Epidermal melanocyte (primary cell): ENCODE data around the gene ADGRL1.

Experiments
- DNase-seq: peaks from one replicate; pipeline ENCODE4 v3.0.0; 2011; ENCODE audit warnings: low spot score; ENCODE audit not compliant: insufficient read length

ADGRL1 gene

DNA sequence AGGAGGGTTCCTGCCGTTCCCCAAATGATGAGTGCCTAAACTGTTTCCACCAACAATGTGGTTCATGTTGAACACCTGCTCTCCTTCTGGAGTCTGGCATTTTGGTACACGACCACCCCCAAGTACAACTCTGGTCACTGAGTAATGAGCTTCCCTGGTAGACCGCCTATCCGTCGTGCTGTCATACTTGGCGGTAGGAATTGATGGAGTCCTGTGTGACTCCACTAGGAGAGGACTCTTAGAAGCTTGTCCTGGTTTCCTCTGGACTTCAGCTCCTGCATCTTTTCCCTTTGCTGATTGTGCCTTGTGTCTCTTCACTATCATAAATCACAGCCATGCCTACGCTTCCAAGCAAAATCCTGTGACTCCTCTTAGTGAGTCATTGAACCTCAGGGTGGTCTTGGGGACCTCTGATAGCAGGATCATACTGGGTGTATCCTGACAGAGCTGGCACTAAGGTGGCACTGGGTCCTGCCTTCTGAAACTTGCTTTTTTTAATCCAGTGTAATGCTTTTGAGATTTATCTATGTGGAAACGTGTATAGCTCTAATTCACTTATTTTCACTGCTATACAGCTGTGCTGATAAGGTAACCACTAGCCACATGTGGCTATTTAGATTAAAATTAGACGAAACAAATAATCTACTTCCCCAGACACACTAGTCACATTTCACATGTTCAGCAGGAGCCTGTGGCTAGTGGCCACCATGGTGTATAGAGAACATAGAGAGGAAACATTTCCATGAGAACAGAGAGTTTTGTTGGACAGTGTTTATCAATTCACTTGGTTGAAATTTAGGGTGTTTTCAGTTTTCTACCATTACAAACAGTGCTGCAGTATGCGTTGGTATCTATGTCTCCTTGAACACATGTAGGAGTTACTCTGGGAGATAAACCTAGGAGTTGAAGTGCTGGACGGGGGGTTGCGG lies 63.4 kb downstream of the ADGRL1 start:
- DNase-seq = no peak

DNA sequence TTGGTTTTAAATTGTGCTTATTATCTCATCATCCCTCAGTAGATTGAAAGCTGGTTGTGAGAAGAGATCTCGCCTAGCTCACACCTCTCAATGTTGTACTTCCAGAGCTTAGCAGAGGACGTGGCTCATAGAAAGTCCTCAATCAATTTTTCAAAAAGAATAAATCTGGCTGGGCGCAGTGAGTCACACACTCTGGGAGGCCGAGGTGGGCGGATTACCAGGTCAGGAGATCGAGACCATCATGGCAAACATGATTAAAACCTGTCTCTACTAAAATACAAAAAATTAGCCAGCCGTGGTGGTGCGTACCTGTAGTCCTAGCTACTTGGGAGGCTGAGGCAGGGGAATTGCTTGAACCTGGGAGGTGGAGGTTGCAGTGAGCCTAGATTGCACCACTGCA lies 64.9 kb downstream of the ADGRL1 start:
- no peak for DNase-seq

DNA sequence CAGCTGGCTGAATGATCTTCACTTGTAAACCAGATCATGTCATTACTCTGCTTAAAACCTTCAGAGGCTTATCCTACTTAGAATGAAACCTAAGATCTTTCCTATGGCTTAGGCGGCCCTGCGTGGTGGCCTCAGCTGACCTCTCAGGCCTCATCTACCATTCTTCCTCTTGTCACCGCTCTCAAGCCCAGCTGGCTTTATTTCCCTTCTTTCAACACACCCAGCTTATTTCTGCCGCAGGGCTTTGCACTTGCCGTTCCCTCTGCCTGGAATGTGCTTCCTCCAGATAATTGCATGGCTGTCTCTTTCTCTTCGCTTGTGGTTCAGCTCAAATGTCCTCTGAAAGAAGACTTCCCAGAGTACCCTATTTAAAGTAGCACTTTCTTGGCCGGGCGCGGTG lies 66.0 kb downstream of the ADGRL1 start:
- no peak for DNase-seq

DNA sequence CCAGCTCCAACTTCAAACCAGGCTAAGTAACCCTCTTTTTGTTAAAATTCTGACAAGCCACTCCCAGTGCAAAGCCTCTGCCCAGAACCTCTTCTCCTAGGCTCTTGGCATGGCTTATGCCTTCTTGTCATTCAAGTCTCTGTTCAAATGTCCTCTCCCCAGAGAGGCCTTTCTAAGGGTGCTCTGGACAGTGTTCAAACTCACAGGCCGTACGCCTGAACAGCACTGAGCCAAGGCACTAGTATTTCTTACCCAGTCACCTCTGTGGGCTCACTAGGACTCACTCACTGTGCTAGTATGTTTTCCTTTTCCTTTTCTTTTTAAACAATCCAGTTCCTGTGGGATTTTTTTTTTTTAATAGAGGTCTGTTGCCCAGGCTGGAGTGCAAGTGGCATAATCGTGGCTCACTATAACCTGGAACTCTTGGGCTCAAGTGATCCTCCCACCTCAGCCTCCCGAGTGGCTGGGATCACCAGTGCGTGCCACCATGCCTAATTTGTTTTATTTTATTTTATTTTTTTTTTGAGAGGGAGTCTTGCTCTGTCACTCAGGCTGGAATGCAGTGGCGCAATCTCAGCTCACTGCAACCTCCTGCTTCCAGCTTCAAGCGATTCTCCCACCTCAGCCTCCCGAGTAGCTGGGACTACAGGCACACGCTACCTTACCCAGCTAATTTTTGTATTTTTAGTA lies 67.2 kb downstream of the ADGRL1 start:
- no peak for DNase-seq

DNA sequence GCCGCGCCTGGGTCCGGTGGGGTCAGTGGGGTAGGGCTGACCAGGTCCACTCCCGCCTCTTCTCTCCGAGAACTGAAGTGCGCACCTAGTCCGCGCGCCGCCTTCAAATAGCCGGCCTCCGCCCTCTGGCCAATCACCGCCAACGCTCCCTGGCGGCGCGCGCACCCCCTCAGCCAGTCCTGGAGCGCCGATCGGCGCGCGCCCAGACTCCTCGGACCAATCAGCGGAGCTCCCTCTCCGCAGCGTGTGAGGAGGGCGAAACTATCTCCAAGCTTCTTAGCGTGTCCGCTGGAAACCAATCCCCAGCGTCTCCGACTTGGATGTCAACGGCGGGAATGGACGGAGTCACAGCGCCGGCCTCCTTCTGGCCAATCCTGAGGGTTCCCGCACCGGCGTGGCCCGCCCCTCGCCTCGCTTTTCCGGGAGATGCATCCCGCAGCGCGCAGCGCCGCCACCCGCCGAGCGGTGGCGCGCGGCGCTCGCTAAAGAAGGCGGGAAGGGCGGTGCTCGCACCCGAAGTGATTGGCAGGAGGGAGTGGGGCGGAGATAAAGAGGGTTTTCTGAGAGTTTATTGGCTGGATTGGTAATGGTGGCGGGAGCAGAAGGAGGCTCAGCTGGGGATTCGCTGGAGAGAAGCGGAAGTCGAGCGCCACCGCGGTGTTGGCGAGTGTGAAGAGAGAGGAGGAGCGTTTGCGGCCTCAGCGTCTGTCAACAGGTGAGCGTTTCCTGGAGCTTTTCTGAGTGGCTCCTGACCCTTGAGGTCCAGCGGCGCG lies 69.3 kb downstream of the ADGRL1 start, which contains the start of gene ASF1B:
Gene ASF1B, minus strand, starts transcription at position 81 of the 773 bp plus-strand sequence. CDS start 133 bp downstream, outside the sequence.
- peak; percentile 97 for DNase-seq

DNA sequence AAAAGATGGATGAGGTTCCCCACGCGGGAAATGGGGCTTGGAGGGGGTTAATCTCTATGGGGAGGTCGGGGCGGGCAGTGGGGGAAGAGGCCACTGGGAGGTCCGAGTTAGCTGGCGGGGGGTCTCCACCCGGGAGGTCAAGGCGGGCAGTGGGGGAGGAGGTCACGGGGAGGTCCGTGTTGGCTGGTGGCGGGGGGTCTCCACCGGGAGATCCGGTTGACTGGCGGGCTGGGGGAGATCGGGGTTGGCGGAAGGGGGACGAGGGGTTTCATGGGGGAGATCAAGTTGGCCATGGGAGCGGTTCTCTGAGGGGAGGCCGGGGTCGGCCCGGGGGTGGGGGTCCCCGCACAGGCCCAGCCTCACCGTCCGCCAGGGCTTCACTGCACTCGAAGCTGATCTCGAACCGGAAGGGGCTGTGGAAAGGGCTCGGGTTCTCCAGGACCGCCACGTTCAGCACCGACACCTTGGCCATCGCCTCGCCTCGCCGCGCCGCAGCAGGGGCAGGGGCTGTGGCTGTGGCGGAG lies 69.9 kb downstream of the ADGRL1 start:
- DNase-seq = no peak

DNA sequence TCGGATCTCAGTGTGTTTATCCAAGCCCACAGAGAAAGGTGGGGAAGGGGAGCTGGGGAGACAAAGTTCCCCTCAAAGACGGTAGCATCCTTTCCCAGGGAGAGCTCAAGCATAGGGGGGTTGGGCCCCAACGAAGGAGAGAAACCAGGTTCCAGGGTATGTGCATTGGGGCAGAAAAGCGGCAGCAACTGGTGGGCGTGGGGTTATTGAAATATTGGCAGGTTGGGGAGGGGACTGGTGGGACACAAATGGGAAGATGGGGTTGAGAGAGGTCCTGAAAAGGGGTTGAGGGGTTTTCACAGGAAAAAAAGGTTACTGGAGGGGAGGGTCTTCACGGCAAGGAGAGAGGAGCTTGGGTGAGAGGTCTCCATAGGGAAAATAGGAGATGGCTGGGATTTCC lies 70.6 kb downstream of the ADGRL1 start:
- no peak for DNase-seq

DNA sequence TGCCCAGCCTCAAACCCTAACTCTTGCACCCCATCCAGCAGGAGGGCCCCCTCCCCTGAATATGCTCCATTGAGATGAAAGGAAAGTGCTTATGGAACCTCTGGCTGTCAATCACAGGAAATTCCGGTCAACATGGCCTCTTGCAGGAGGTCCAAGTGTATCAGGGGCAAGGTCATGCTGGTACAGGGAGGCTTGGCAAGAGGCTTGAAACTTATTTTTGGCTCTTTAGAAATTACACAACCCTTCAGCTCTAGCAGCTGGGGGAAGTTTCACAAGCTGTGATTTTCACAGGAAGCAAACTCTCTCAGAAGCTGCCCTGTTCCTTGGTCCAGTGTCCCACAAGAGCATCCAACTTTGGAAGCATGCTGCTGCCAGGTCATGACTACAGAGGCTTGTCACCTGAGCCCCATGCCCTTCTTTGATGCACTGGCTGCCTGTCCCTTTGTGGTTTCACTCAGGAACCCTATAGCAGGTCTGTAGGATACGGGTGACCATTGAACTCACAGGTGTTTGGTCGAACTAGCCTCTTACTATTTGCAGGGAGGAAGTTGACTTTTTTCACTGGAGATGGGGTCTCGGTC lies 78.0 kb downstream of the ADGRL1 start:
- DNase-seq = no peak

DNA sequence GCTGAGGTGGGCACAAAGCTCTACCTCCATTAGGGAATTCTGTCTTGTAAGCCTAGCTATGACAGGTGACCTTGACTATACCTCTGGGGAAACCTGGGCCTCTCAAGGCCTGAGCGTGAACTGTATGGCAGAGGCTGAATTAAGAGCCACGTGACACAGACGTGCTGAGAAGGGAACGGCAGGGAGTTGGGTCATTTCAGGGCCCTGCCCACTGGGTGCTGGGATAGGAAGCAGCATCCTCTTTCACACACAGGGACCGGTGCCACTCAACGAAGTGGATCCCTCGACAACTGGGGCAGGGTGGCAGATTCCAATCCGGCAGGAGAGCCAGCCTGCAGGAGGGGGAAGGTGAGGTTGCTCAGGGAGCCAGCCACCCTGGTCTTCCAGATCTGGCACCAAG lies 78.8 kb downstream of the ADGRL1 start:
- no peak for DNase-seq

DNA sequence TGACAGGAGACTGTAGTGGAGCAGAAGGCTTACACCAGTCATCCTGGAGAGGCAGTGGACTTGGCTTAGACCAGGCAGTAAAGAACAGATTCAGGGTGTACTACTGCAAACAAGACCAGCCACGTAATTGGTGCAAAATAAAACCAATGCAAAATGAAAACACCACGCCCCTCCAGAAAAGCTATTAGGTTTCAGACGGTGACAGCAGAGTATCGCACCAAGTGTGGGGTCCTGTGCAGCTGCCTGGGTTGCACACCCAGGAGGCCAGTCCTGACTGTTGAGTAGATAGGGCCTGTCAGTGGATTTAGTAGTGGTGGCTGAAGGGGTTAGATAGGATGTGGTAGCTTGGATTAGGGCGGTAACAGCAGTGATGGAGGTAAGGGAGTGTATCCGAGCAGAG lies 83.0 kb downstream of the ADGRL1 start:
- no peak for DNase-seq

DNA sequence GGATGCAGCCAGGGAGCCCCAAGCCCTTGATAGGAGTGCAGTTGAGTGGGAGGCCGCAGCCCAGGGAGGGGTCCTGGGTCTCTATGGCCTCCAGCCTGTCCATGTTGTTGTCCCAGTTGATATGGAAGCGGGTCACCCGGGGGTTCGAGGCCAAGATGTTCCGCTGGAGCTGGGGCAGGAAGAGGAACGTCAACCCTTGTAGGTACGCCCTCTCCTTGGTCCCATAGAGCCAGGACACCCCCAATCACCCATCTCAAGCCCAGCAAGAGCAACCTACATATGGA lies 85.5 kb downstream of the ADGRL1 start:
- DNase-seq = no peak

DNA sequence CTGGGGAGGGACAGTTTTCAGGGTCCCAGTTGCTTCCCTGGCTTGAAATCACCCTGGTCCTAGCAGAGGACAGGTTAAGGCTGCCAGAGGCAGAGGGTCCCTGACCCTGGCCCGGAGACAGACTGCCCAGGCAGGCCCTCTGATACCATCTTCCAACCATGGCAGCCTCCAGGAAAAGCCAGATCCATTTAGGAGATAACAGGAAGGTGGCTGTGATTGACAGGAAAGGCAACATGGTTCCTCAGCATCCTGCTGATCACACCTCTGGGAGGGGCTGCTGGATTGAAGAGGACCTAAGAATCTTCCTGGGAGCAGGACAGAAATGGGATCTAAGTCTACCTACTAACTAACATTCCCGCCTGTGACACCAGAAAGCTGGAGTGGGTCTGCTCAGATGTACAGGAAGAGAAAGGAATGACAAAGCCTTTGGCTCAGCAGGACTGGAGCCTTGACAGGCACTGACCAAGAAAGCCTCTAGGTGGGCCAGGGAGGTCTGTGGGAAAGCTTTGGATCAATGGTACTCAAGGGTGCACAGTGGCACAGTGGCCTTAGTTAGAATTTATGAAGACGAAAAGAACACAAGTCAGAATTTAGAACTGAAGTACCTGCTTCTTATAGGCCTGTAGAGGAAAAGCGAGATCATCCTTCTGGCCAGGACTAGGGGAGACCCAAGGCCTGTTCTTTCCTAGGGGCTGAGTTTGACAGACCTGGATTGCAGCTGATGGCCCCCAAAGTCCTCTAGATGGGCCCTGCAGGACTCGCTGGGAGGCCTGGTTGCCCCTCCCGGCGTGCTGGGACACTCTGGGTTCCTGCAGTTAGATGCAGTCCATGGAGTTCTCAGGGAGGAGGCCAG lies 86.1 kb downstream of the ADGRL1 start:
- no peak for DNase-seq

DNA sequence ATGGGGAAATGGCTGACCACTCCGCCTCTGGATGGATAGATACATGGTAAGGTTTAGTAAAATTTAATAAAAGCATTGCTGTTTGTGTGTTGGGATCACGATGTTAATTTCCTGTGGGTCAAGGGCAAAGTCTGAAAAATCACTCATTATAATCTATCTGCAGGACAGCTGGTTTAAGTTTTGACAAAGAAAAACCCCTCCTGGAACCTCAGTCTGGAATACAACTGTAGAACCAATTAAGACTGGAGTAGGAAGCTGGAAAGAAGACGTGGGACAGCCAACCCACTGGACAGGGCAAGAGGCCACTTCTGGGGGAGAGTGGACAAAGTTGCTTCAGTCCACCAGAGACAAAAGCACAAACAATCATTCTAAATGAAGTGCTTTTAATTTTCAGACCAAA lies 86.8 kb downstream of the ADGRL1 start:
- DNase-seq = no peak

DNA sequence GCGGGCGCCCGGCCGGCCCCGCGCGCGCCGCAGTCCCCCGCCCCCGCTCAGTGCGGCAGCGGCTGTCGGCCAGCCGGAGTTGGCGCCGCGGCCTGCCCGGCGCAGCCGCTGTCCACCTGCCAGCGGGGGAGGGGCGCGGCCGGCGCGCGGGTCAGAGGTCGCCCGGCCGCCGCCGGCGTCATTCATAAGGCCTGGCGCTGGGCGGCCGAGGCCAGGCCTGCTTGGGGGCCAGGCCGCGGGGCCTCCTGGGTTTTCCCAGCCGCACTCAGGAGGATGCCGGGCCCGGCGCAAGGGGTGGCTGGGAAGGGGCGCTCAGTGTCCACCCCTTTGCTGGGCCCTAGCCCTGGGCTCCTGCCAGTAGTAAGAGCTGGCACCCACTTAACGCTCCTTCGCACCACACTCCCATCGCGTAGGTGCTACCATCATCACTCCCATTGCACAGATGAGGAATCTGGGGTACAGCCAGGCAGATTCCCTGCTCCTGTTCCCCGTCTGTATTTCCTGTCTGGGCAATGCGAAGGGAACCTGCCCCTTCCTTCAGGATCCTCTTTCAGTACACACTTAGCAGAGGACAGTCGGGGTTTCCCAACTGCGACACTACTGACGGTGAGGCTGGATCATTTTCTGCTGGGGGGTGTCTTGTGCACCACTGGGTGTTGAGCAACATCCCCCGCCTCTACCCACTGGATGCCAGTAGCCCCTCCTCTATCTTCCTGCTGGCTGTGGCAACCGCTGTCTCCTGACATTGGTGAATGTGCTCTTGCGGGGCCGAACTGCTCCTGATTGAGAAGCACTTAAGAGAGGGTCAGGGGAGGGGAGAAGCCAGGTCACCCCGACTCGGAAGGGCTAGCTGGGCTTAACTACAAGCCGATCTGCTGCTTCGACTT lies 87.6 kb downstream of the ADGRL1 start:
- no peak for DNase-seq

DNA sequence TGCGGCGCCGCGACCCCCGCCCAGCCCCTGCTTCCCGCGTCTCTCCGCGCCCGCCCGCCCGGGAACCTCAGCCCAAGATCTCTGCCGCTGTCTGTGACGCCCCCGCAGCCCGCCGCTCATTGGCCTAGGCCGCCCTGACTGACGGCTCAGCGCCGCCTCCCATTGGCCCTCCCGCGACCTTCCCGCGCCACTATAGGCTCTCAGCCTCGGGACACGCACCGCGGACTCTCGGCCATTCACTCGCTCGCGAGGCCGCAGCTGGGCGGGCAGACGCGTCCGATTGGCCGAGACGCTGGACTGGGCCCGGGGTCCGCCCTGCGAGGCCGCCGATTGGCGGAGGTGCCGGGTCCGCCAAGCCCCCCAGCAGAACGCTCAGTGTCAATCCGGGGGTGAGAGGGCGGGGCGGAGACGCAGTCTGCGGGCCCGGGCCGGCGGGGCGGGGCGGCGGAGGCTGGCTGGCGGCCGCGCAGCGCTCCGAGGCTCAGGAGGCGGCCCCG lies 88.3 kb downstream of the ADGRL1 start, which contains the start of gene PRKACA:
Gene PRKACA, minus strand, starts transcription at position 95 of the 497 bp plus-strand sequence. CDS start 215 bp downstream, outside the sequence.
- peak; percentile 97 for DNase-seq

DNA sequence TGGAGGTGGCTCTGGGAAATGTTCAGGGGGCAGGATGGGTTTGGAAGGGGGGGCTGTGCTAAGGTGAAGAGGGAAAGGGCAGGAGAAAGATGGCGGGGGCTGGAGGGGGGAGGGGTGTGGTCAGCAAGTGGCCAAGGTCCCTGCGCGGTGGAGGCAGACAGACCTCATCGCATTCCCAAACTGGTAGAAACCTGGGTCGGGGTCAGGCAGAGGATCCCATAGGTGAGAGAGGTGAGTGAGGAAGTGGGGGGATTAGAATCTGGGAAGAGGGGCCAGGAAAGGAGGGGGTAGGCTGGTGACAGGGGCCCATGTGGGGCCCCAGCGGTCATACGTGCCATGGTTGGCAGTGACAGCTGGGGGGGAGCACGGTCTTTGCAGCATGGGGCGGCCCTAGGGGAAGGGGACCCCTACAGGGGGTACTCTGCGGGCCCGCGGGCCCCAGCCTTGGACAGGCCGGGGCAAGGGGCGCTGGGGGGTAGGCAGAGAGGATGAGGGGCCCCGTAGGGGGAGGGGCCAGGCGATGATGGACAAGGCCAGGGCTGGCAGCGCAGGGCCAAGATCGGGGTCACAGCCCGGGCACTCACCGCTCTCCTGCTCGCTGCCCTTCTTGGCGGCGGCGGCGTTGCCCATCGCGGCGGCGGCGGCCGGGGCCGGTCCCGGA lies 88.9 kb downstream of the ADGRL1 start:
- DNase-seq = no peak

DNA sequence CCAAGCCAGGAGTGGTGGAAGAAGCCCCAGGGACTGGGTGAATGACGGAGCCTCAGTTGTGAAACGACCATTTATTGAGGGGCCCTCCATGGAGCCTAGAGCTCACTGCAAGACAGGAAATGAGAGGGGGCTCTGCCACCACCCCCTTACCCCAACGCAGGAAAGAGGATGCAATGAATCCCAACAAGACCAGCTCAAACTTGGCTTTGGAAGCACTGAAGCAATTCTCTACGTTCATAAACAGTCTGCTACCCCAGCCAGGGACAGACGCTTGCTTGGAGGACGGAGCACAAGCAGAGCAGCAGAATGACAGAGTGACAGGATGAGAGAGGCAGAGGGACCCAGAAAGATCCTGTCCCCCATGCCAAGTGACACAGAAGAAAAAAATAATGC lies 89.4 kb downstream of the ADGRL1 start:
- no peak for DNase-seq

DNA sequence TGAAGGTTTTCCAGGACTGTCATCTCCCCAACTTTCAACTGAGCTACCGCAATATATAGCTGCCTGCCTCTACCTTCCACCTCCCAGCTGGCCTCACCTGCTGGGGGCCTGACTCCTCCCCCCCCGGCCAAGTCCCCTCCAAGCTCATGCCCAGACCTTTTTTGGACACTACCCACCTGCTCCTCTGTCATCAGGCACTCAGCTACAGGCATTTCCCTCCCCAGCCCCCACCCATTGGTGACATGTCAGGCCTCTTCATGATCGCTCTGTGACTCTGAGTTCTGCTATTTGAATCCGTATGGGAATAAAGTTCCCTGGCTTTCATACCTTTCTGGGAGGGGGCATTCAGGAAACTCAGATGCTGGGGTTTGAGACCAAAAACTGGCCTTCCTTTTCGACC lies 90.2 kb downstream of the ADGRL1 start:
- DNase-seq = no peak

DNA sequence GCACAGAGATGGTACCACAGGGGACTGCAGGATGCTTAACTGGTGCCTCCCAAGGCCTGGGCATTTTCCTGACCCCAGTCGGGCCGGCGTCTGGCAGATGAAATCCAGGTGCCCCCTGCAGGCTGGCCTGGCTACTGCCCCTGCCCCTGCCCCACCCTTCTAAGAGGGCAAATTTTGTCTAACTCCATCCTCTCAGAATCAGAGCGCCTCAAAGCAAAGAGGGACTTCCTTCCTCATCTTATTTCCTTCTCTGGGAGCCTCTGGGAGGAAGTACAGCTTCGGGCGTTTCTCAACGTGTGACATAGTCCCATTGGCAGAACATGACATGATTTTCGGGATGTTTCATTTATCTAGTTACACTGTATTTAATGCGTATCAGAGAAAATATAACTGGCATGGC lies 91.1 kb downstream of the ADGRL1 start:
- DNase-seq = no peak
